Mammary microvascular endothelial cell (primary cell): Measurements from ENCODE around the gene MBD3L5. TPM values are rescaled to one million over a fixed set of nuclear protein-coding genes. Genes with fewer than 3 reads are reported as not detected.

Source experiments
- total RNA-seq: library from RNA; depleted of rRNA; stranded (reverse); fragments of >200 nt; gene quantifications from 2 replicates; pipeline ENCODE4 v1.2.3, GENCODE V29; 2015

Gene MBD3L5
- not detected in 2 replicates for total RNA-seq

GRCh38 chr19:7030278-7030677 is at the start of gene MBD3L5:
Gene MBD3L5 (plus strand): TSS chr19:7030578. CDS start chr19:7030612, 34 bp downstream.

GRCh38 chr19:7021331-7021730 is 9.0 kb upstream of the MBD3L5 start, which contains the start of gene MBD3L2B:
Gene MBD3L2B (minus strand): TSS chr19:7021431. CDS start chr19:7021397, 34 bp downstream.

GRCh38 chr19:7040079-7040478 is 9.7 kb downstream of the MBD3L5 start, which contains the start of gene MBD3L4:
Gene MBD3L4 (minus strand): TSS chr19:7040179. CDS start chr19:7040144, 35 bp downstream.

GRCh38 chr19:7049021-7049420 is 18.6 kb downstream of the MBD3L5 start, which contains the start of gene MBD3L2:
Gene MBD3L2 (plus strand): TSS chr19:7049321. CDS start chr19:7049374, 53 bp downstream.

GRCh38 chr19:7058576-7058975 is 28.2 kb downstream of the MBD3L5 start, which contains the start of gene MBD3L3:
Gene MBD3L3 (minus strand): TSS chr19:7058676. CDS start chr19:7058605, 71 bp downstream.

GRCh38 chr19:7069042-7069903 is 38.9 kb downstream of the MBD3L5 start, which contains the start of gene ZNF557:
Gene ZNF557 (plus strand): TSS chr19:7069703. CDS start chr19:7075075, 5,372 bp downstream.

Other genes with a start within 250 kb of the MBD3L5 start
- gene ADGRE1, start 143.0 kb upstream of the MBD3L5 start, total RNA-seq = not detected in 2 replicates
- gene MBD3L2B, start 9.1 kb upstream of the MBD3L5 start, total RNA-seq = not detected in 2 replicates
- gene MBD3L4, start 9.6 kb downstream of the MBD3L5 start, total RNA-seq = not detected in 2 replicates
- not detected in 2 replicates for gene MBD3L2, start 18.7 kb downstream of the MBD3L5 start, total RNA-seq
- gene MBD3L3, start 28.1 kb downstream of the MBD3L5 start, total RNA-seq = not detected in 2 replicates
- 5.2 and 8.5 TPM in 2 replicates for gene ZNF557, start 39.1 kb downstream of the MBD3L5 start, total RNA-seq